Measurements from ENCODE around the gene PPP2R3B.
"Not testable (repeated sequence)": the region's sequence is repeated elsewhere in the genome, so short reads cannot be mapped to it uniquely, and the experiment has no call there.

PPP2R3B gene, protein sequence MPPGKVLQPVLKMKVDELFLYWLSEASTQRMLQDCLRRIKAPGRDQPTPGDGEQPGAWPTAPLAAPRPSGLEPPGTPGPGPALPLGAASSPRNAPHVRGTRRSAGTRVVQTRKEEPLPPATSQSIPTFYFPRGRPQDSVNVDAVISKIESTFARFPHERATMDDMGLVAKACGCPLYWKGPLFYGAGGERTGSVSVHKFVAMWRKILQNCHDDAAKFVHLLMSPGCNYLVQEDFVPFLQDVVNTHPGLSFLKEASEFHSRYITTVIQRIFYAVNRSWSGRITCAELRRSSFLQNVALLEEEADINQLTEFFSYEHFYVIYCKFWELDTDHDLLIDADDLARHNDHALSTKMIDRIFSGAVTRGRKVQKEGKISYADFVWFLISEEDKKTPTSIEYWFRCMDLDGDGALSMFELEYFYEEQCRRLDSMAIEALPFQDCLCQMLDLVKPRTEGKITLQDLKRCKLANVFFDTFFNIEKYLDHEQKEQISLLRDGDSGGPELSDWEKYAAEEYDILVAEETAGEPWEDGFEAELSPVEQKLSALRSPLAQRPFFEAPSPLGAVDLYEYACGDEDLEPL

DNA sequence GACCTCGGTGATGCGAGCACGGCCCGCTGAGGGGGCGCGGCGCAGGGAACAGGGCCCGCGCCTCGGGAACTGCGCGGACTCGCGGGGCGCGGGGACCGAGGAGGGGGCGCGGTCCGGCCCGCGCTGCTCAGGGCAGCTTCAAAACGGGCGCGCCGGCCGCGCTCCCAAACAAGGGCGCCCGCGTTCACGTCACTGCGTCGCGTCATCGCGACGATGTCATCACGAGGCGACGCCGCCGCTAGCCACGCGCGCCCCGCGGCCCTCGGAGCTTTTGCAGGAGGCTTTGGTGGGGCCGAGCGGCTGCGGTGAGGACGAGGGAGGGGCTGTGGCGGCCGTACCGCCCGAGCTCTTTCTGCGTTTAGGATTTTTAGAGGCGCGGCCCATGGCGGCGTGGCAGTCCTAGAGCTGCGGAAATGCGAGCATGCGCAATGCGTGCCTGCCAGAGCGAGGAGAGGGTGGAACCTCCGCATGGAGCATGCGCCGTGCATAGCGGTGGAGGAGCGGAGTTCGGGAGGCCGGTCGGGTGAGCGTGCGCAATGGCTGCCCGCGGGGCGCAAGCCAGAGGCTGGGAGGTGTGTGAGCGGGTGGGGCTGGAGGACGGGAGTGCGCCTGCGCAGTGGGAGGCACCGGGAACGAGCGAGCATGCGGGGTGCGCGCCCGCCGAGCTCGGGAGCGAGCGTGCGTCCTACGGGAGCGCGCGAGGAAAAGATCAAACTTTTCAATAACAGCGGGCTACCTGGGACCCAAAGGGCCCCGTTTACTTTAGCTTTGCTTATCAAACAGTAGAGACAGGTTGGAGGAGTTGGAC, at the start of gene PPP2R3B:
Gene PPP2R3B, minus strand, starts transcription at position 140 of the 808 bp plus-strand sequence. CDS start 216 bp downstream, outside the sequence.
- peak; percentile 99 for DNase-seq (ENCODE audit: low read depth)

DNA sequence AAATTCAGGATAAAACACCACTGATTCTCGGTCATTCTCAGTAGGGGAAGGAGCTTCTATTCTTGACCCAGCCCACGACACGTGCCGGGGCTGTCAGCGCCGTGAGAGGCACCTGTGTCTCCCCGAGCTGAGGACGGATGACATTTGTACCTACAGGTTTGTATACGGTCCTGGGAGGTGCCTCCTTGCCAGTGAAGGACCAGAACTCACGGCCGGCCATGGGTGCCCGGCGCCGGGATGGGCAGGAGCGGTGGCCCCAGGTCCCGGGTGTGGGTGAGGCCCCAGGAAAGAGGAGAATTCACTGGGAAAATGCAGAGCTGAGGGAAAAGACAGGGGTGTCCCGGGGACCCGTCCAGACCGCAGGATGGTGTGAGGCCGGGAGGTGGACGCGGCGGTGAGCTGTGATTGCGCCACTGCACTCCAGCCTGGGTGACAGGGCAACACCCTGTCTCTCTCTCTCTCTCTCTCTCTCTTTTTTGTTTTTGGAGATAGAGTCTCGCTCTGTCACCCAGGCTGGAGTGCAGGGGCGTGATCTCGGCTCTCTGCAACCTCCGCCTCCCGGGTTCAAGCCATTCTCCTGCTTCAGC, 48.9 kb upstream of the PPP2R3B start:
- no peak for DNase-seq (ENCODE audit: low read depth)

DNA sequence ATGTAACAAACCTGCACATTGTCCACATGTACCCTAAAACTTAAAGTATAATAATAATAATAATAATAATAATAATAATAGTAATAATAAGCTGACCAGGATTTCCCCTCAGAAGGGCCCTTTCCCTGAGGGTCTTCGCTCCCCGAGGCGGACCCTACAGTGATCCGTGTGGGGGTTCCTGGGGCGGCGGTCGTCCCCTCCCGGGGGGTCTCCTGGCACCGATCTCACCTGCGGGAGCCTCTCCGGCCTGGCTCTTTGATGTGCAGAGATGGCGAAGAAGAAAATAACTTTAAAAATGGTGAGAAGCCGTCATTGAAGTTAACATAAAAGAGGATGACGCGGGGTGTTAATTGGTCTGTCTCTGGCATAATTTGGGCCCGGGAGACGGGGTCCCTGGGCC, 48.2 kb upstream of the PPP2R3B start:
- DNase-seq (ENCODE audit: low read depth), result no peak

DNA sequence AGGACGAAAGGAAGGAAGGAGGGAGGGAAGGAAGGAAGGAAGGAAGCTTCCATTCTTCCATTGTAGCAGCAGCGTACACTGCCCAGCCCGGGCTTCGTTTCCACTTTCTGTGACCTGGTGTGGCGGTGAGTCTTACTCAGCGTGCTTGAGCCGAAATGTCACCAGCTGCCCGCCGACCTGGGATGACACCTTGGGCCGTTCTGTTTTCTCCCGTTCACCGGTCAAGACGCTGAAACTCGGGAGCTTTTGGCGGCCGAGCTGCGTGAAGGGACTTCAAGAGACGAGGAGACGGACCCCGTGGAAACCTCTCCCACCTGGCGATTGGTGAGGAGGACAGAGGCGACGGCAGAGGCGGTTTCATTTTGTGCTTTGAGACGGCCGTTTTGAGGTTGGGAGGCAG, 47.1 kb upstream of the PPP2R3B start:
- DNase-seq (ENCODE audit: low read depth), result no peak

DNA sequence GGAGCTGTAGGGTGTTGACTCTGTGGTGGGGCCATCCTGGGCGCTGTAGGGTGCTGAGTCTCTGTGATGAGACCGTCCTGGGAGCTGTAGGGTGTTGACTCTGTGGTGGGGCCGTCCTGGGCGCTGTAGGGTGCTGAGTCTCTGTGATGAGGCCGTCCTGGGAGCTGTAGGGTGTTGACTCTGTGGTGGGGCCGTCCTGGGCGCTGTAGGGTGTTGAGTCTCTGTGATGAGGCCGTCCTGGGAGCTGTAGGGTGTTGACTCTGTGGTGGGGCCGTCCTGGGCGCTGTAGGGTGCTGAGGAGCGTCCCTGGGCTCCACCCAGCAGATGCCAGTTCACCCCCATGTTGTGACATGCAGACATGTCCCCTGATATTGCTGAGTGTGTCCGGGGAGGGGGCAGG, 46.0 kb upstream of the PPP2R3B start:
- not testable (repeated sequence) for DNase-seq (ENCODE audit: low read depth)

DNA sequence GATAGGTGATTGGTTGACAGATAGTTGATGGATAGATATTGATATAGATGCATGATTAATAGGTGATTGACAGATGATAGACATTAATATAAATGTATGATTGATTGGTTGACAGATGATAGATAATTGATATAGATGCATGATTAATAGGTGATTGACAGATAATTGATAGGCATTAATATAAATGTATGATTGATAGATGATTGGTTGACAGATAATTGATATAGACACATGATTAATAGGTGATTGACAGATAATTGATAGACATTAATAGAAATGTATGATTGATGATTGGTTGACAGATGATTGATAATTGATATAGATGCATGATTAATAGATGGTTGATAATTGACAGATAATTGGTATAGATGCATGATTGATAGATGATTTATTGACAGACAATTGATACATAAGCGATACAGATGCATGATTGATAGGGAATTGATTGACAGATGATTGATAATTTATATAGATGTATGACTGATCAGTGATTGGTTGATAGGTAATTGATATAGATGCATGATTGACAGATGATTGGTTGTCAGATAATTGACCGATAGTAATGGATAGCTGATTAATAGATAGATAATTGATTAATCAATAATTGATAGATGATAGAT, 44.9 kb upstream of the PPP2R3B start:
- DNase-seq (ENCODE audit: low read depth), result no peak

DNA sequence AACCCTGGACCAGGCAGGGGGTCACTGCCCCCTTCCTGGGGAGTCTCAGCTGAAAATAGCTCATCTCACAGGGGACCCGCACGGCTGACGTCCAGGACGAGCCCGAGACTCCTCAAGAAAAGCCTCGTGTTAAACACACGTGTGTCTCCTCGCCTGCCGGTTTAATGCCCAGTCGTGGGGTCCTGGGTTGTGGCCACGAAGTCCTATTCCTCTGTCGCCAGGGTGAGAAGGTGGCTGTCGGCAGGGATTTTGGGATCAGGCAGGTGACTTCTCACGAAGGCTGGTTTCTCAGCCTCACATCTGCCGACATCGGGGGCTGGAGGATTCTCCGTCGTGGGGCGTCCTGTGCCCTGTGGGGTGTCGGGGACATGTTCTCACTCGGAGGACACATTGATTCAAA, 44.3 kb upstream of the PPP2R3B start:
- DNase-seq (ENCODE audit: low read depth), result no peak

DNA sequence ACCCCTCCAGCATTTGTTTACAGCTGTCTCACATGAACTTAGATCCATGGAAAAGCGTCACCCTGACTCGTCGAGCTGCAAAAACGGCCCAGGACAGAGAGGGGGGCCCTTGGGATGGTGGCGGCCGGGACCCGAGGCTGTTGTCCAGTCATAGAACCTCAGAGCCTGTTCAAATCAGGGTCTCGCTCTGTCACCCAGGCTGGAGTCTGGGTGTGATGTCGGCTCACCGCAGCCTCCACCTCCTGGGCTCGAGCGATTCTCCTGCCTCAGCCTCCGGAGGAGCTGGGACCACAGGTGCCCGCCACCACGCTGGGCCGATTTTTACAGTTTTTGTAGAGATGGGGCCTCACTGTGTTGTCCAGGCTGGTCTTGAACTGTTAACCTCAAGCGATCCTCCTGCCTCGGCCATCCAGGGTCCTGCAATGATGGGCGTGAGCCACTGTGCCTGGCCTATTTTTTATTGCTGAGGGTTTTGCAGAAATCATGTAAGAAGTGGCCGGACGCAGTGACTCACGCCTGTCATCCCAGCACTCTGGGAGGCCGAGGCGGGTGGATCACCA, 42.6 kb upstream of the PPP2R3B start:
- DNase-seq (ENCODE audit: low read depth), result no peak

DNA sequence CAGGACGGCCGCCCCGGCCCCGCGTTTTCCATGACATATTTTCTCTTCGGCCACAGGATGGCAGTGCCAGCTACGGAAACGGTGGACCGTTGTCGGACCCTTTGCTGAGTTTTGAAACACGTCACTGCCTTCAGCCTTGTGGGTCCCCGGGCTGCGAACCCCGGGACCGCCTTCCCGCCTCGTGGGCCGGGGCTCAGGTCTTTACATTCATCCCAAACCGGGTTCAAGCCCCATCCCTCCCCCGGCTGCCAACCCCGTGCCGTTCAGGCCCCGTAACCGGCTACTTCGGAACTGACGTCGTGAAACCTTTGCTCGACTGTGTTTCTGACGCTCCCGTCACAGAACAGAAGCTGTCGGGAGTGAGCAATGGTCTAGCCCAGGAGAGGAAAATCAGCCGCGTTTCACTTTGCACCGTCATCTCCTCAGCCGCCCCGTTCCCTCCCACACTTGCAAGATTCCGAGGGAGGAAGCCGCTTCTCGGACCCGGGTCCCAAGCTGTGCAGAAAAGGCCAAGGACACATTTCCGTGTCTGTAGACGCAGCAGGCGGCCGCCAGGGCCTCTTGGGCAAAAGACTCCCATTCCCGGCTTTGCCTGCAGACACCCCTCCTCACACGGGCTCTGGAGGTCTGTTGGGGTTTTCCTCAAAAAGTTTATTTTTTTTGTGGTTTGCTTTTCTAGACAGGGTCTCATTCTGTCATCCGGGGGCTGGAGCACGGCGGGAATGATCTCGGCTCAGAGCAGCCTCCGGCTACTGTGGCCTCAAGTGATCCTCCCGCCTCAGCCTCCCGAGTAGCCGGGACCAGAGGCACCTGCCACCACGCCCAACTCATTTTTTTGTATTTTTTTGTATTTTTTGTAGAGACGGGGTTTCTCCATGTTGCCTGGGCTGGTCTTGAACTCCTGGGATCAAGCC, 41.4 kb upstream of the PPP2R3B start:
- no peak for DNase-seq (ENCODE audit: low read depth)

DNA sequence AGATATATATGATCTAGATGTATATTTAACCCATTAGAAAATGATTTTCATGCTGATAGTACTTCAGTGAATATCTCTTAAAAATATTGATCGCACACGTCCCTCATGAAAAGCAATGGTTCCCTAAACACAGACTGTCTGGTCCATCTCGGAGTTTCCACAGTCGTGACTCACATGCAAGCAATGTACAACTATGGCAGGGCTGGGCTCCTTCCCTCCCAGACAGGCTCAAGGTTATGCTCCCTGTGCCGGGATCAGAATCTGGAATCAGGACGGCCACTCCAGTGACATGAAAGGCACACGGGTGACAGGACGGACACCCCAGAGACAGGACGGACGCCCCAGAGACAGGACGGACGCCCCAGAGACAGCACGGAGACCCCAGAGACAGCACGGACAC, 40.2 kb upstream of the PPP2R3B start:
- no peak for DNase-seq (ENCODE audit: low read depth)

DNA sequence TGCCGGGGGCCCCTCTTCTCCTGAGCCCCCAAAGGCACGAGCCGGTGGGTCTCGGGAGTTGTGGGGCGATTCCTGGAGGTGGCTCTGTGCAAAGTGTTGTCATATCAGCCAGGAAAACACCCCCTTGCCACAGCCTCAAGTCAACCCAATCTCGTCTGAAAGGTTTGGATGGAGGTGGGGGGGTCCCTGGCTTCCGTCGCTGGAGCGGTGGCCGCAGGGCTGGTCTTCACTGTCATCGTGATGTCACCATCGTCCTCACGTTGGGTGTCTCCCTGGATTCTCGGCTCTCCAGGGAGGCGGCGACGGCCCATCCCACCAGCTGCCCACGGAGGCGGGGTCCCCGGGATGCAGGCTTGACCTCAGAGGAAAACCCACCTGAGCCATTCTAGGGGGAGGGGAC, 38.3 kb upstream of the PPP2R3B start:
- DNase-seq (ENCODE audit: low read depth), result no peak

DNA sequence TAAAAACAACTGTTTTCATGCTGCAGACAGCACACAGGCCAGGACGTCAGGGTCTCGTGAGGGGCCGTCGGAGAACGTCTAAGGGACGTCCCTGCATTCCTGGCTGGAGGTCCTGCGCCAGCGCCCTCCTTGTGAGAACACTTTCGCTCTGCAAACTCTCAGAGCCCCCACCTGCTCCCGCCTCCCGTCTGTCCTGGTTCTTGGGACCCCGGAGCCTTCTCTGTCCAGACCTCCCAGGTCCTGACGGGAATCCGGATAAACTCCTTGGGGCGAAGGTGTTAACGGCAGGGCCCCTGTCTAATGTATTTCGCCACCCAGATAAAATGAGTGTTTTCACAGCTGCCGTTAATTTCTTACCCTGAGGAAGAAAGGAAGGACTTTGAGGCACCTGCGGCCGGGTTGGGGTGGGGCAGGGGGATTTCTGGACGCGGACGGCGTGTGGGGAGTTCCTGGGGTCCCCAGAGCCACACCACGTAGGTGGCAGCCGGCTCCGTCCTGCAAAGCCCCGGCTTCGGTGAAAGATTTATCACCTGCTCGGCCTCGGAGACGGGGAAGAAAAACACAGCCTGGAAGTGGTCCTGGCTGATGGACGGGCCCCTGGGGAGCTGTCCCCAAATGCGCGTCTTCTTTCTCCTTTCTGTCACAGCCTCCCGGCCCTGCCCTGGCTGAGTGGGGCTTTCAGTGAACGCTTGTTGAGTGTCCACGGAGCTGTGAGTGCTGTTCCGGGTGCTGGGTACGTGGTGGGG, 35.1 kb upstream of the PPP2R3B start:
- DNase-seq (ENCODE audit: low read depth), result no peak

DNA sequence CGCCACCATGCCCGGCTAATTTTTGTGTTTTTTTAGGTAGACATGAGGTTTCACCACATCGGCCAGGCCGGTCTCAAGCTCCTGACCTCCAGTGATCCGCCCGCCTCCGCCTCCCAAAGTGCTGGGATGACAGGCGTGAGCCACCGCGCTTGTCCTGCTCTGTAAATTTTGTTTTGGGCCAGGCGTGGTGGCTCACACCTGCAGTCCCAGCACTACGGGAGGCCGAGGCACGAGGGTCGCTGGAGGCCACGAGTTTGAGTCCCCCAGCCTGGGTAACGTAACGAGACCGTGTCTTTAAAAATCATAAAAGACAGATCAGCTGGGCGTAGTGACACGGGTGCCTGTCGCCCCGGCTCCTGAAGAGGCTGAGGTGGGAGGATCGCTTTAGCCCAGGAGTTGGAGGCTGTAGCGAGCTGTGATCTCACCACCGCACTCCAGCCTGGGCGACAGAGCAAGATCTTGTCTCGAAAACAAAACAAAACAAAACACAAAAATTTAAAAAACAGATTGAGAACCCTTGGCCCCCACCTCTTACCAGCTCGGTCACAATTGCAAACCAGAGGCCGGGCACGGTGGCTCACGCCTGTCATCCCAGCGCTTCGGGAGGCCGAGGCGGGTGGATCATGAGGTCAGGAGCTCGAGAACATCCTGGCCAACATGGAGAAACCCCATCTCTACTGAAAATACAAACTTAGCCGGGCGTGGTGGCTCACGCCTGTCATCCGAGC, 34.0 kb upstream of the PPP2R3B start:
- DNase-seq (ENCODE audit: low read depth), result no peak

DNA sequence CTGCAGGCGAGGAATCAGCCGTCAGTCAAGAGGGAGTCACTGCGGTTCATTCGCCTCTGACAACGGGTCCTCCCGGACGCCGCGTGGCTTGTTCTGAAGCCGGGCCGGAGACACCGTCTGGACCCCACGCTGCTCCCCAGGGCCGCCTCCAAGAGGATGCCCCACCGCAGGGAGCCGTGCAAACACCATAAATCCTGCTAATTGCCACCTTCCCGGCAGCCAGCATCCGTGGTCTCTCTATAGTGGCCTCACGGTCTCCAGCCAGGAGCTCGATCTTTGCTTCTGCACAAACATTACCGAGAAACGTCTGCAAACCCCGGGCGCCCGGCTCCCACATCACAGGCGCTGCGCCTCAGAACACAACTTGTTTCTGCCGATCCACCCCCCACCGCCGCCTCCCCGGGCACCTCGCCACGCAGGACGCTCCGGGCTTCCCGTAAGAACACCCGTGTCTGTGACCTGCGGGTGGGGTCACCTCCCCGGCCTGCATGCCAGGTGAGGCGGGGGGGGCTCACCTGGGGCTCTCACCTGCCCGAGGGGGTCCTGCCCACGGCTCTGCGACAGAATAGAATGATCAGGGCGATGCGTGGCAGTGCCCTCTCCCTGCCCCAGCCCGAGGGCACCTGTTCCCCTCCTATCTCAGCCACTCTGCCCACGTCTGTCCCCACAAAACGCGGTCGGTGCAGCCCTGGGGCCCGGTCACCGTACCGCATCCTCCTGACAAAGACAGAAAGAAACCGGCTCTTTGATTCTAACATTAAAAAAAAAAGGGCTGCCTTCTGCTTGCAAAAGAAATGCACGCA, 32.4 kb upstream of the PPP2R3B start:
- DNase-seq (ENCODE audit: low read depth), result no peak

DNA sequence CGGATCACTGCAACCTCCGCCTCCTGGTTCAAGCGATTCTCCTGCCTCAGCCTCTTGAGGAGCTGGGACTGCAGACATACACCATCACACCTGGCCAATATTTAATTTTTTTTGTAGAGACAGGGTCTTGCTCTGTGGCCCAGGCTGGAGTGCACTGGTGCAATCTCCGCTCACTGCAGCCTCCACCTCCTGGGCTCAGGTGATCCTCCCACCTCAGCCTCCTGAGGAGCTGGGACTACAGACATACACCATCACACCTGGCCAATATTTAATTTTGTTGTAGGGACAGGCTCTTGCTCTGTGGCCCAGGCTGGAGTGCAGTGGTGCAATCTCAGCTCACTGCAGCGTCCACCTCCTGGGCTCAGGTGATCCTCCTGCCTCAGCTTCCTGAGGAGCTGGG, 28.8 kb upstream of the PPP2R3B start:
- not testable (repeated sequence) for DNase-seq (ENCODE audit: low read depth)

DNA sequence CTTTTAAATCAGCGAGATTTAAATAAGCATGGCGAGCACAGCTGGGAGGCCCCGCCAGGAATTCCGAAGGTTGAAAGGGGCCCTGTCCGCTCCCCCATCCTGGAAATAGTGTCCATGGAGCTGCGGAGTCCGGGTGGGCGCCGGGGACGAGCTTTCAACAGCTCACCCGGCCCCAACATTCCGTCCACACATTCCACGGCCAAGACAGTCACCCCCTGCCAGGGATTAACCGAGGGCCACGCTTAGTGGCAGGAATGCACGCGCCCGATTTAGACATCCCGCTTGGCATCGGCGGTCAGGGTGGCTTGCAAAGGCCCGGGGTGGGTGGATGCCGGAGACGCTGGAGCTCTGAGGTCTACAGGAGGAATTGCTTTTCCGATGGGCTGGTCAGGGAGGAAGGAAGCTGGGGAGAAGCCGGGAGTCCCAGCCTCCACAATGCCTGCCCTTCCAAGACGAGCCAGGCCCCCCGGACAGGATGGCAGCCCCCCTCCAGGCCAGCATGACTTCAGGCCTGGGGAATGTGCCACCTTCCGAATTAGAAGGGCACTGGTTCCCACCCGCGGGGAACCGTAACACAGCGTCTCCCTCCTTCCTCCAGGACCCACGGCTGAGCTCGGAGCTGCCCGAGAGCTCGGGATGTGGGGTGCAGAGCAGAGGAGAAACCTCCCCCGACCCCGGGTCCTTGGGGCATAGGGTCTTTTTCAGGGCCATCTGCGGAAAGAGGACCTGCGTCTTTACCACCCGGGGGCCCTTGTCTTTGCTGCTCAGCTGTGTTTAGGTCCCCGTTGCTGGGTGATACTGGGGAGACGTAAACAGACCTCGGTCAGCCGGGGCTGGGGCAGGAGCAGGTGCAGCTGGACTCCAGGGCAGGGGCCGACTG, 26.9 kb upstream of the PPP2R3B start:
- no peak for DNase-seq (ENCODE audit: low read depth)

DNA sequence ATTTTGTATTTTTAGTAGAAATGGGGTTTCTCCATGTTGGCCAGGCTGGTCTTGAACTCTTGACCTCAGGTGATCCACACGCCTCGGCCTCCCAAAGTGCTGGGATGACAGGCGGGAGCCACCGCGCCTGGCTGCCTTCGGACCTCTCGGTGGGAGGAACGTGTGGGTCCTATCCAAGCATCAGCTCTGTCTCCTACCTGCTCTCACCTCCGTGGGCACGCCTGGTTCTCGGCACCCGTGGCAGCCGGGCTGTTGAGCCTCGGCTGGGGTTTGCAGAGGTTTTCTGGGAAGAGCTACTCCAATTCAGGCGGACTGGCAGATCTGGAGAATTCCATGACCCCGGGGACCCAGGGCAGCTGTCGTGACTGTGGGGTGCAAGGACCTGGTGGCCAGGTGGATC, 23.6 kb upstream of the PPP2R3B start:
- DNase-seq (ENCODE audit: low read depth), result no peak
